Esophagus (tissue), 2 donors: ENCODE results near the gene VPS13A. TPM values are rescaled to one million over a fixed set of nuclear protein-coding genes. Genes with fewer than 3 reads are reported as not detected.

Experiments used
- H3K27ac ChIP-seq, 2 donors: one replicate each; pipeline ENCODE4 v1.5.1; 2013; ENCODE audit warnings: low read depth in 2 of 2, mild to moderate bottlenecking in 2 of 2, inconsistent platforms in 1 of 2, low read length in 1 of 2, moderate library complexity in 1 of 2
- H3K27me3 ChIP-seq, 2 donors: one replicate each; pipeline ENCODE4 v1.6.1; 2013; ENCODE audit warnings: low read length in 2 of 2, control low read depth in 1 of 2, mild to moderate bottlenecking in 1 of 2; ENCODE audit not compliant: insufficient read depth in 2 of 2, control insufficient read depth in 1 of 2
- H3K36me3 ChIP-seq, 2 donors: one replicate each; pipeline ENCODE4 v1.6.1; 2013; ENCODE audit warnings: low read length in 1 of 2; ENCODE audit not compliant: control insufficient read depth in 2 of 2, insufficient read depth in 2 of 2
- H3K4me1 ChIP-seq, 2 donors: one replicate each; pipeline ENCODE4 v1.6.1; 2013; ENCODE audit warnings: low read length in 1 of 2; ENCODE audit not compliant: control insufficient read depth in 2 of 2, insufficient read depth in 2 of 2
- H3K4me3 ChIP-seq, 2 donors: one replicate each; pipeline ENCODE4 v1.5.1; 2013; ENCODE audit warnings: low read length in 2 of 2, mild to moderate bottlenecking in 2 of 2, low read depth in 1 of 2, moderate library complexity in 1 of 2
- H3K9me3 ChIP-seq, 2 donors: one replicate each; pipeline ENCODE4 v1.6.1; 2013; ENCODE audit warnings: mild to moderate bottlenecking in 2 of 2, low read depth in 1 of 2, low read length in 1 of 2, moderate library complexity in 1 of 2; ENCODE audit not compliant: control insufficient read depth in 2 of 2, insufficient read depth in 1 of 2
- WGBS, 2 donors: extraction: QIAGEN DNeasy Blood & Tissue Kit; methylation state at CpG; one replicate each; pipeline ENCODE4 v1.1.7; 2013; 5-methylcytosine and 5-hydroxymethylcytosine counted together
- polyA plus RNA-seq, 2 donors: library from polyadenylated mRNA; stranded (reverse); fragments of 200-250 nt; gene quantifications; one replicate each; pipeline ENCODE4 v1.2.3, GENCODE V29; 2013
- donor health status: healthy with polysubstance abuse.
- donor health status: Bipolar disorder and iron deficiency.

VPS13A gene
- polyA plus RNA-seq, 2 donors: 8.7 to 28.1 TPM

GRCh38 chr9:77456829-77457437 lies 279.6 kb downstream of the VPS13A start:
- WGBS, 2 donors: 17 to 18% methylated on average over 10 of the region's 10 CpGs
- H3K9me3 ChIP-seq: no peaks in the 10 kb centered on the region
- peaks cover 0 to 2% of the 10 kb centered on the region in 2 donors for H3K4me1 ChIP-seq
- H3K36me3 ChIP-seq: no peaks in the 10 kb centered on the region
- H3K4me3 ChIP-seq: no peak overlapping the region
- no peak overlapping the region for H3K27ac ChIP-seq
- no peaks in the 10 kb centered on the region for H3K27me3 ChIP-seq

DNA sequence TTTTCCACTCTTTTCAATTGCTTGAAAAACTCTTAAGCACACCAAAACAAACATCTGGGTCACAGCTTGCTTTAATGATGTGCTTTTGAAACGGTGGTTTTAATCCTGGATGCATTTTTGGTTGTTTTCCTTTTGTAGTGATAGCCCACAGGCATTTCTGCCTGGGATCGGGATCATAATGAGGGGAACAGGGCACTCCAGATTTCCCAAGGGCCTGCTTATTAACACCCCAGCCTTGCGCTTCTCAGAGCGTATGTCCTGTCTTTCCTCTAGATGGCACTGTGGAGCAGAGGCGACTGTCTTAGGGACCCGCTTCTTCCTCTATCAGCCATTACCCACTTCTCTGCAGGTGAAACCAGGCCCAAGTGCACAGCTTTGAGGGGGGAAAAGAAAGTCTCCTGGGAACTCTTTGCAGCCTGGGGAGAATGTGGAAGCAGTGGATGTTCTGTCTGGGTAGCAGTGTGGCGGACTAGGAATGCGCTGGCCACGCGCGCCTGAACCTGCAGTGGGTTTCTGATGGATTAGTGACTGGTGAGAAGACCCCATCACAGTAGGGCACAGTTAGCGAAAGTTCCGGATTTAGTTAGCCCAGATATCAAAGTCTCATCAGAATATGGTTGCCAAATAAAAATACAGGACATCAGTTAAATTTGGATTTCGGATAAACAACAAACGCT lies 280.7 kb downstream of the VPS13A start:
- no peaks in the 10 kb centered on the region for H3K27me3 ChIP-seq
- H3K4me3 ChIP-seq: no peak overlapping the region
- 49 to 53% methylated on average over 15 of the region's 15 CpGs for WGBS, 2 donors
- no peaks in the 10 kb centered on the region for H3K4me1 ChIP-seq
- H3K36me3 ChIP-seq: no peaks in the 10 kb centered on the region
- no peak overlapping the region for H3K27ac ChIP-seq
- H3K9me3 ChIP-seq: no peaks in the 10 kb centered on the region

GRCh38 chr9:77460938-77461337 lies 283.6 kb downstream of the VPS13A start:
- WGBS, 2 donors: 78 to 80% methylated on average over 8 of the region's 8 CpGs
- no peaks in the 10 kb centered on the region for H3K9me3 ChIP-seq
- no peaks in the 10 kb centered on the region for H3K27me3 ChIP-seq
- H3K4me1 ChIP-seq: no peaks in the 10 kb centered on the region
- H3K27ac ChIP-seq: no peak overlapping the region
- no peaks in the 10 kb centered on the region for H3K36me3 ChIP-seq
- H3K4me3 ChIP-seq: no peak overlapping the region

DNA sequence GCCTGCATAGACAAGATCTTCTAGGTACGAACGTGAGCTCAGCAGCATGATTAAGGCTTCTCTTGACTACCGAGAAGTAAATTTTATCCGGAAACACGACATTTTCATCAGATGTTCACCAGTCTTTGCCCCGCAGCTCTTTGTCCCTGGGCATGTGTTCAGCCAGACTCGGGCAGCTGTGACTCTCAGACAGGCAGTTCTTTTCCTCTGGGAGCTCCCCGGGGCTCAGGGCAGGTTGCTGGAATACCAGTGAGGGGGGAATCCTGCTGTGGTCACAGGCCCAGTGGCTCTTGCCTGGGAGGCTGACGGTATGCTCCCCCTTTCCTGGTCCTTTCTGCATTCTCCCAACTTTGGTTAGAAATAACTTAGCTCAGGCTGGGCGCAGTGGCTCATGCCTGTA lies 284.7 kb downstream of the VPS13A start:
- H3K9me3 ChIP-seq: no peaks in the 10 kb centered on the region
- no peak overlapping the region for H3K27ac ChIP-seq
- H3K36me3 ChIP-seq: no peaks in the 10 kb centered on the region
- H3K4me3 ChIP-seq: no peak overlapping the region
- WGBS, 2 donors: 81% methylated on average over 10 of the region's 10 CpGs
- no peaks in the 10 kb centered on the region for H3K4me1 ChIP-seq
- H3K27me3 ChIP-seq: no peaks in the 10 kb centered on the region

- H3K27ac ChIP-seq: no peak overlapping the region
- H3K36me3 ChIP-seq: no peaks in the 10 kb centered on the region
- WGBS, 2 donors: 69 to 73% methylated on average over 3 of the region's 3 CpGs
These were observed 285.8 kb downstream of the VPS13A start for GRCh38 chr9:77463151-77463550.

GRCh38 chr9:77464661-77465060 lies 287.3 kb downstream of the VPS13A start:
- WGBS, 2 donors: 65 to 87% methylated on average over 3 of the region's 3 CpGs
- Histone ChIP-seq H3K4me3 (no peak overlapping the region), H3K36me3 (no peaks in the 10 kb centered on the region), H3K27ac (no peak overlapping the region), H3K27me3 (no peaks in the 10 kb centered on the region), H3K9me3 (no peaks in the 10 kb centered on the region), H3K4me1 (no peaks in the 10 kb centered on the region)

More at GRCh38 chr9:77463151-77463550, 285.8 kb downstream of the VPS13A start:
- no peaks in the 10 kb centered on the region for H3K9me3 ChIP-seq
- no peaks in the 10 kb centered on the region for H3K4me1 ChIP-seq
- no peak overlapping the region for H3K4me3 ChIP-seq
- no peaks in the 10 kb centered on the region for H3K27me3 ChIP-seq

DNA sequence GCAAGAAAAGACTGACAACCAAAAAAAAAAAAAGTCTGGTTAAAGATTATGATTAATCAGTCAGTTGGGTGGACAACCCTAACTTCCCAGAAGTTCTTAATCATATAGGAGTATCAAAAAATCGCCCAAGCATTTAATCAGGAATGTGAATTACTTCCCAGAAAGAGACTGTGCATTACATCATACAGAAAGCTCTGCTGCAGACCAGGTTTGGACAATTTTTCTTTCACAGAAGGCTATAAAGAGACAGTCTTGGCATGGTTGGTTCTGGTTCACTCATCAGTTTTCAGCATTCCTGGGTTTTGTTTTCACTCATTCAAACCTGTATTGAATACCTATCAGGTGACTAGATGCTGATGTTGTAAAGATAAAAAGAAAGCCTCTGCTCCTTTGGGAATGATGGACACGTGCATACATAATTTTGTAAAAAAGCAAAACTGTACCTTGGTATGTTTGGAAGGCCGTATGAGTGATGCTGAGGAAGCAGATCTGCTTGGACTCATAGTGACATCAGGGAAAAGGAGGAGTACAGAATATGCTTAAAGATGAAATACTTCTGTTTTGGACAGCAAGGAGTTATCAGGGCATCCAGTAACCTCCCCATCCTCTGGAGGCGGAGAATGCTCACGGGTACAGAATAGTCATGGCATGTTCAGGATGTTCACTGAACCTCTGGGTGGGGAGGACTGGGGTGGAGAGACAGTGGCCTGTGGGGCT lies 292.3 kb downstream of the VPS13A start:
- Histone ChIP-seq H3K27me3 (no peaks in the 10 kb centered on the region), H3K27ac (no peak overlapping the region), H3K9me3 (no peaks in the 10 kb centered on the region), H3K36me3 (no peaks in the 10 kb centered on the region), H3K4me1 (no peaks in the 10 kb centered on the region), H3K4me3 (no peak overlapping the region)
- 61 to 63% methylated on average over 5 of the region's 5 CpGs for WGBS, 2 donors

Other genes starting within 250 kb of the VPS13A start
- not detected for gene FOXB2, start 157.9 kb upstream of the VPS13A start, polyA plus RNA-seq